ENCODE measurements around the gene PYHIN1. TPM values are rescaled to one million over a fixed set of nuclear protein-coding genes. Genes with fewer than 3 reads are reported as not detected.

Gene PYHIN1
- total and polyA plus RNA-seq, 2 of the 8 experiments (the other 6 are each of a cell fraction or from before 2014, with no cell fraction given), result not detected

GRCh38 chr1:158924677-158925076, 6.7 kb upstream of the PYHIN1 start:
- DNase-seq (ENCODE audit: low read depth in 1 of 2, low spot score in 2 of 2) (no peak), FAIRE-seq (no peak)
- H2BK20ac ChIP-seq (ENCODE audit: low read length), result no peak overlapping the region
- no peak for TF ChIP-seq USF2 (IDR thresholded peaks at IDR 0.05; ENCODE audit: low read length)
- no peak for TF ChIP-seq POLR2A (IDR thresholded peaks at IDR 0.05; ENCODE audit: control extremely low read depth in 1 of 2, low read depth in 2 of 2, low read length in 2 of 2)
- TF ChIP-seq ZNF274 (IDR thresholded peaks at IDR 0.05; ENCODE audit: borderline replicate concordance, extremely low read depth, low read length), result no peak
- TF ChIP-seq SIX5 (IDR thresholded peaks at IDR 0.05; ENCODE audit: low read depth, low read length), result no peak
- TF ChIP-seq CBX5 (IDR thresholded peaks at IDR 0.05; ENCODE audit: low read depth, low read length), result no peak
- no peak for TF ChIP-seq EGR1 (IDR thresholded peaks at IDR 0.05; ENCODE audit: borderline replicate concordance, low read depth, low read length)
- TF ChIP-seq ASH2L (IDR thresholded peaks at IDR 0.05; ENCODE audit: low read length), result no peak
- TF ChIP-seq CEBPB (IDR thresholded peaks at IDR 0.05; ENCODE audit: low read depth, low read length), result no peak
- no peak overlapping the region for H3K4me2 ChIP-seq (ENCODE audit: insufficient read depth in 1 of 2, low read depth in 2 of 2, low read length in 2 of 2)
- no peaks in the 10 kb centered on the region for H3K36me3 ChIP-seq (ENCODE audit: control insufficient read depth in 2 of 4, insufficient read depth in 4 of 4, low read length in 3 of 4)
- H3K14ac ChIP-seq (ENCODE audit: insufficient read length), result no peak overlapping the region
- H2BK120ac ChIP-seq (replicated peaks; ENCODE audit: low read depth, low read length), result no peak overlapping the region
- no peak overlapping the region for H4K91ac ChIP-seq (replicated peaks; ENCODE audit: insufficient read length, low read length)
- H3K9ac ChIP-seq (replicated peaks in 1 of 4; ENCODE audit: extremely low read depth in 1 of 4, low read depth in 3 of 4, low read length in 3 of 4), result no peak overlapping the region
- no peak overlapping the region for H3K4me3 ChIP-seq (ENCODE audit: extremely low read depth in 1 of 4, insufficient read depth in 2 of 4, low read depth in 3 of 4, low read length in 4 of 4)
- no peaks in the 10 kb centered on the region for H3K4me1 ChIP-seq (replicated peaks in 1 of 4; ENCODE audit: control insufficient read depth in 3 of 4, insufficient read depth in 4 of 4, low read length in 3 of 4)
- H3K4ac ChIP-seq (replicated peaks; ENCODE audit: insufficient read length, low read depth, low read length), result no peak overlapping the region
- no peak overlapping the region for H2AFZ ChIP-seq (ENCODE audit: low read length)
- WGBS, 2 experiments (ENCODE audit: extremely low coverage in 1 of 2, insufficient coverage in 1 of 2, insufficient read length in 1 of 2, insufficient replicate concordance in 2 of 2, low coverage in 1 of 2, low lambda C conversion rate in 2 of 2, missing lambda C conversion rate in 1 of 2), result 89% methylated on average over 2 of the region's 2 CpGs; no CpG with 5 or more reads in 1 of the 2 experiments
- no peak overlapping the region for H3K56ac ChIP-seq (replicated peaks; ENCODE audit: insufficient read length, low read depth, low read length)
- no peak overlapping the region for H2BK5ac ChIP-seq (ENCODE audit: low read depth, low read length)
- H2BK12ac ChIP-seq (ENCODE audit: low read depth, low read length), result no peak overlapping the region
- peaks cover 12 to 17% of the 10 kb centered on the region in 2 experiments; a peak in 3 of 4 replicates for H3K9me3 ChIP-seq (ENCODE audit: insufficient read depth in 2 of 2, low read depth in 1 of 2, low read length in 1 of 2)
- H3K27ac ChIP-seq (ENCODE audit: low read depth, low read length), result no peak overlapping the region
- no peaks in the 10 kb centered on the region for H3K79me2 ChIP-seq (ENCODE audit: control insufficient read depth in 1 of 2, insufficient read depth in 2 of 2, low read length in 2 of 2)
- H3K79me1 ChIP-seq (ENCODE audit: low read depth, low read length), result no peaks in the 10 kb centered on the region
- no peak overlapping the region for H2AK5ac ChIP-seq (ENCODE audit: low read depth, low read length)
- no peak overlapping the region for H2BK15ac ChIP-seq (ENCODE audit: low read length)
- H4K5ac ChIP-seq (ENCODE audit: insufficient read length, low read depth, low read length), result no peak overlapping the region
- no peak overlapping the region for H3K23ac ChIP-seq (ENCODE audit: insufficient read length)
- no peaks in the 10 kb centered on the region for H3K23me2 ChIP-seq (ENCODE audit: low read depth, low read length)
- no peaks in the 10 kb centered on the region for H3K27me3 ChIP-seq (replicated peaks in 1 of 4; ENCODE audit: control insufficient read depth in 3 of 4, extremely low read depth in 1 of 4, insufficient read depth in 3 of 4, low read length in 3 of 4)
- H3K18ac ChIP-seq (ENCODE audit: extremely low read depth, low read length), result no peak overlapping the region
- ChIA-PET CTCF (ENCODE audit: partially characterized antibody) (no interaction called here), POLR2A (ENCODE audit: partially characterized antibody) (no interaction called here)
- no peak overlapping the region for H4K8ac ChIP-seq (ENCODE audit: extremely low read depth, insufficient read depth, low read length)
- H4K20me1 ChIP-seq (replicated peaks in 1 of 2; ENCODE audit: control insufficient read depth in 1 of 2, insufficient read depth in 2 of 2, low read length in 2 of 2), result no peaks in the 10 kb centered on the region

Data from H1 (cell line).